Neuronal stem cell (in vitro differentiated cells): Measurements from ENCODE around the gene CHMP1B.
A peak's percentile ranks its signal among the peaks of the same experiment; 100 is the strongest.

ENCODE experiments used
- DNase-seq: peaks from one replicate; pipeline ENCODE4 v3.0.0-alpha.2; 2013; ENCODE audit warnings: low spot score
- H2AFZ ChIP-seq: one replicate; pipeline ENCODE4 v1.6.1; 2013; ENCODE audit warnings: mild to moderate bottlenecking, low read length, inconsistent platforms
- H2AK5ac ChIP-seq: 2 replicates; pipeline ENCODE4 v1.6.1; 2013; ENCODE audit warnings: low read depth, mild to moderate bottlenecking, inconsistent platforms, low read length, moderate library complexity, mixed read lengths
- H2BK120ac ChIP-seq: 2 replicates; pipeline ENCODE4 v1.6.1; 2013; ENCODE audit warnings: low read depth, mild to moderate bottlenecking, inconsistent platforms, low read length, moderate library complexity, mixed read lengths
- H2BK12ac ChIP-seq: one replicate; pipeline ENCODE4 v1.6.1; 2013; ENCODE audit warnings: low read length, inconsistent platforms
- H2BK15ac ChIP-seq: 2 replicates; pipeline ENCODE4 v1.6.1; 2013; ENCODE audit warnings: mild to moderate bottlenecking, low read length, inconsistent platforms, mixed read lengths
- H2BK5ac ChIP-seq: one replicate; pipeline ENCODE4 v1.6.1; 2013; ENCODE audit warnings: inconsistent platforms, mild to moderate bottlenecking, low read length, moderate library complexity
- H3K14ac ChIP-seq: one replicate; pipeline ENCODE4 v1.6.1; 2013; ENCODE audit warnings: low read length, inconsistent platforms
- H3K18ac ChIP-seq: 2 replicates; pipeline ENCODE4 v1.6.1; 2013; ENCODE audit warnings: low read length, inconsistent platforms
- H3K23ac ChIP-seq: 2 replicates; pipeline ENCODE4 v1.6.1; 2013; ENCODE audit warnings: low read depth, mild to moderate bottlenecking, mixed read lengths, low read length, inconsistent platforms; ENCODE audit not compliant: poor library complexity
- H3K27ac ChIP-seq: replicated peaks from 3 replicates; pipeline ENCODE4 v1.5.1; 2013; ENCODE audit warnings: low read length, inconsistent platforms
- H3K27me3 ChIP-seq, 3 experiments: 2 replicates each; pipeline ENCODE4 v1.6.1; 2013; ENCODE audit warnings: low read length in 3 of 3, mild to moderate bottlenecking in 2 of 3, inconsistent platforms in 1 of 3, low read depth in 1 of 3, mixed read lengths in 1 of 3, moderate library complexity in 1 of 3; ENCODE audit not compliant: control insufficient read depth in 3 of 3, insufficient read depth in 3 of 3
- H3K36me3 ChIP-seq, 2 donors: replicated peaks in 1 of 2; 2 replicates each; pipeline ENCODE4 v1.6.1; 2013; ENCODE audit warnings: low read length in 2 of 2; ENCODE audit not compliant: control insufficient read depth in 2 of 2, insufficient read depth in 2 of 2
- H3K4ac ChIP-seq: 2 replicates; pipeline ENCODE4 v1.6.1; 2013; ENCODE audit warnings: inconsistent platforms, mild to moderate bottlenecking, low read length, moderate library complexity
- H3K4me1 ChIP-seq, 2 donors: 1 replicate in 1 of 2; 2 replicates in 1 of 2; pipeline ENCODE4 v1.6.1; 2013; ENCODE audit warnings: low read length in 2 of 2, low read depth in 1 of 2; ENCODE audit not compliant: control insufficient read depth in 2 of 2, insufficient read depth in 1 of 2
- H3K4me2 ChIP-seq: one replicate; pipeline ENCODE4 v1.6.1; 2013; ENCODE audit warnings: mild to moderate bottlenecking, low read length, inconsistent platforms; ENCODE audit not compliant: insufficient read depth, poor library complexity, severe bottlenecking
- H3K4me3 ChIP-seq, 2 donors: 2 replicates each; pipeline ENCODE4 v1.5.1; 2013; ENCODE audit warnings: low read length in 2 of 2, mild to moderate bottlenecking in 2 of 2, inconsistent platforms in 1 of 2, moderate library complexity in 1 of 2
- H3K79me1 ChIP-seq: one replicate; pipeline ENCODE4 v1.6.1; 2013; ENCODE audit warnings: low read depth, mild to moderate bottlenecking, inconsistent platforms, low read length, moderate library complexity
- H3K9ac ChIP-seq: one replicate; pipeline ENCODE4 v1.6.1; 2013; ENCODE audit warnings: mild to moderate bottlenecking, low read depth, low read length, inconsistent platforms; ENCODE audit not compliant: poor library complexity
- H3K9me3 ChIP-seq, 2 donors: replicated peaks in 1 of 2; 2 replicates each; pipeline versions ENCODE3 to v1.6.1; 2013; ENCODE audit warnings: low read length in 2 of 2, mild to moderate bottlenecking in 2 of 2, inconsistent platforms in 1 of 2, low read depth in 1 of 2, mixed read lengths in 1 of 2, moderate library complexity in 1 of 2; ENCODE audit not compliant: control insufficient read depth in 2 of 2, insufficient read depth in 1 of 2
- H4K8ac ChIP-seq: one replicate; pipeline ENCODE4 v1.6.1; 2013; ENCODE audit warnings: low read depth, mild to moderate bottlenecking, inconsistent platforms, low read length, moderate library complexity
- H4K91ac ChIP-seq: one replicate; pipeline ENCODE4 v1.6.1; 2013; ENCODE audit warnings: low read length, low read depth, mild to moderate bottlenecking, inconsistent platforms; ENCODE audit not compliant: poor library complexity
- WGBS, 2 donors: extraction: QIAGEN DNeasy Blood & Tissue Kit; methylation state at CpG; one replicate each; pipeline ENCODE4 v1.1.7; 2013; ENCODE audit warnings: missing lambda C conversion rate in 2 of 2, mixed read lengths in 1 of 2; ENCODE audit not compliant: insufficient read length in 2 of 2, insufficient replicate concordance in 1 of 2; ENCODE audit errors: extremely low coverage in 2 of 2; 5-methylcytosine and 5-hydroxymethylcytosine counted together

The CHMP1B gene

DNA sequence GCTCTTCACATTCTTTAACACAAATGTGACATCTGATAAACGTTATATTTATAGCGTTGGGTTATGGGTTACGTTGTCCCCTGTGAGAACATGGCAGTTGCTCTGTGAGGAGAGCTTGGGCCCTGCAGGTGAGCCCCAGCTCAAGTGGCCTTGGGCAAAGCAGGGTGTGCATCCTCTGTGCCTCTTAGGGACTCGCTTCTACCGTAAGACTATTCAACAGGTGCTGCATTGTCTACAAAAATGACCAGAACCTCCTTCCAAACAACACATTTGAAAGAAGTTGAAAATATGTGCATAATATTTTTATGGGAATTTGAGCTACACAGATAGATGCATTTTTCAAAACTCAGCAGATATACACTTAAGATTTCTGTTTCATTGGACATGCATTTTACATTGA lies 16.4 kb upstream of the CHMP1B start:
- Histone ChIP-seq H2BK5ac (no peak overlapping the region), H3K4ac (no peak overlapping the region), H3K18ac (no peak overlapping the region), H3K9me3 (no peaks in the 10 kb centered on the region), H3K4me2 (no peak overlapping the region), H2BK120ac (no peak overlapping the region), H3K23ac (no peak overlapping the region), H2BK15ac (no peak overlapping the region), H3K4me1 (peaks cover 0 to 3% of the 10 kb centered on the region in 2 donors), H3K27me3 (no peaks in the 10 kb centered on the region), H3K4me3 (no peak overlapping the region), H3K79me1 (no peaks in the 10 kb centered on the region), H3K14ac (no peak overlapping the region), H3K9ac (no peak overlapping the region), H4K91ac (no peak overlapping the region), H3K36me3 (no peaks in the 10 kb centered on the region), H3K27ac (no peak overlapping the region), H4K8ac (no peak overlapping the region), H2BK12ac (no peak overlapping the region), H2AFZ (no peak overlapping the region), H2AK5ac (no peak overlapping the region)
- WGBS, 2 donors = no CpG with 5 or more reads among the region's 5 CpGs
- no peak for DNase-seq

DNA sequence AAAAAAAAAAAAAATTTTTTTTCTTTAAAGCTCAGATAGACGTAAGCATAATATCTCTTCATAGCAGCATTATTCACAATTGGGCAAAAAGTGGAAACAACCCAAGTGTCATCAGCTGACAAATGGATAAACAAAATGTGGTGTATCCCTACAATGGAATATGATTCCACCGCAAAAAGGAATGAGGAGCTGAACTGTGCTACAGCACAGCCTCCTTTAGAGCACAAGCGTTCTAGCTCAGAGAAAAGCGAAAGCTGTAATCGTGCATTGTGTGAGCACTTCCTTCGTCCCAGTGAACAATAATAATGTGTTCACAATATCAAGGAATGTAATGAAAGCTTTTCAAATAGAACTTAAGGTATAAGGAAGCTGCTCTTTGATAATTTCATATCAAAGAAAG lies 11.7 kb upstream of the CHMP1B start:
- Histone ChIP-seq H3K4me2 (no peak overlapping the region), H3K23ac (no peak overlapping the region), H3K9ac (no peak overlapping the region), H3K14ac (no peak overlapping the region), H3K36me3 (no peaks in the 10 kb centered on the region), H3K9me3 (no peaks in the 10 kb centered on the region), H4K91ac (no peak overlapping the region), H3K79me1 (no peaks in the 10 kb centered on the region), H4K8ac (no peak overlapping the region), H2BK12ac (no peak overlapping the region), H3K18ac (no peak overlapping the region), H2AFZ (no peak overlapping the region), H2BK15ac (no peak overlapping the region), H3K4me3 (no peak overlapping the region), H2AK5ac (no peak overlapping the region), H3K4ac (no peak overlapping the region), H3K4me1 (peaks cover 3 to 14% of the 10 kb centered on the region in 2 donors), H2BK5ac (no peak overlapping the region), H2BK120ac (no peak overlapping the region), H3K27me3 (no peaks in the 10 kb centered on the region), H3K27ac (no peak overlapping the region)
- no peak for DNase-seq
- WGBS, 2 donors = no CpG with 5 or more reads among the region's 6 CpGs

DNA sequence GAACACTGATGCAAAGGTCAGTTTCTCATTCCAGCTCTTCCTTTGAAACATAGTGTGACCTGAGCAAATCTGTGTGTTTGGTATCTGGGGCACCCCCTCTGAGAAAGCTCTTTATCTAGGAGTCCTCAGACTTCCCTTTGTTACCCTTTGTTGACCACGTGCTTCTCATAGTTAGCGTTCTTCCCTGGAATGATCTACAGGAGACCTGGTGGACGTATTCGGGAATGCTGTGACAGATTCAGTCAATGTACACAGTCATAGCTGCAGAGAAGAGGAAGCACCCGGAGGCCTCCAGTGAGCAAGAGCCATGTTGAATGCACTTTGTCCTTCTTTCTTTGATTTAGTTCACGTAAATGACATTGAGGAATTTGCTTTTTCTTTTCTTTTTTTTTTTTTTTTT lies 10.7 kb upstream of the CHMP1B start:
- H4K8ac ChIP-seq = no peak overlapping the region
- H2BK120ac ChIP-seq = no peak overlapping the region
- no peaks in the 10 kb centered on the region for H3K36me3 ChIP-seq
- WGBS, 2 donors = no CpG with 5 or more reads among the region's 6 CpGs
- no peak overlapping the region for H4K91ac ChIP-seq
- peak overlapping the region; percentile 65 for H2AFZ ChIP-seq
- H3K9ac ChIP-seq = no peak overlapping the region
- H3K27ac ChIP-seq = no peak overlapping the region
- H3K4ac ChIP-seq = no peak overlapping the region
- no peaks in the 10 kb centered on the region for H3K79me1 ChIP-seq
- no peak overlapping the region for H2BK5ac ChIP-seq
- H3K18ac ChIP-seq = no peak overlapping the region
- H3K4me2 ChIP-seq = no peak overlapping the region
- H2BK15ac ChIP-seq = no peak overlapping the region
- no peaks in the 10 kb centered on the region for H3K9me3 ChIP-seq
- H2AK5ac ChIP-seq = no peak overlapping the region
- peaks cover 3 to 14% of the 10 kb centered on the region in 2 donors for H3K4me1 ChIP-seq
- DNase-seq = peak; percentile 24
- no peaks in the 10 kb centered on the region for H3K27me3 ChIP-seq
- no peak overlapping the region for H2BK12ac ChIP-seq
- no peak overlapping the region for H3K14ac ChIP-seq
- H3K4me3 ChIP-seq = no peak overlapping the region
- H3K23ac ChIP-seq = no peak overlapping the region

DNA sequence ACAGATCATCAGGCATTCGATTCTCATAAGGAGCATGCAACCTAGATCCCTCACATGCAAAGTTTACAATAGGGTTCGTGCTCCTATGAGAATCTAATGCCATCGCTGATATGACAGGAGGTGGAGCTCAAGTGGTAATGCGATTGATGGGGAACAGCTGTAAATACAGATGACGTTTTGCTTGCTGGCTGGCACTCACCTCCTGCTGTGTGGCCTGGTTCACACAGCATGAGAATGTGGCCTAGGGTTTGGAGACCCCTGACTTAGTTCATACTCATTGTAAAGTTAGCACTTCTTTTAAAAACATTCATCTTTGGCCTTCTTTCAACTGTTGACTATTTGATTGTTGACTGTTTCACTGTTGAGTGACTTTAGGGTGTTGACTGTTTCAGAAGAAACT lies 8.7 kb upstream of the CHMP1B start:
- Histone ChIP-seq H3K4ac (no peak overlapping the region), H3K18ac (no peak overlapping the region), H3K4me3 (no peak overlapping the region), H2AK5ac (no peak overlapping the region), H2AFZ (no peak overlapping the region), H3K79me1 (no peaks in the 10 kb centered on the region), H3K9me3 (no peaks in the 10 kb centered on the region), H4K8ac (no peak overlapping the region), H3K14ac (no peak overlapping the region), H2BK120ac (no peak overlapping the region), H3K36me3 (no peaks in the 10 kb centered on the region), H2BK15ac (no peak overlapping the region), H3K27ac (no peak overlapping the region), H2BK12ac (no peak overlapping the region), H2BK5ac (no peak overlapping the region), H3K27me3 (no peaks in the 10 kb centered on the region), H3K4me2 (no peak overlapping the region), H3K23ac (no peak overlapping the region), H3K4me1 (peaks cover 3 to 14% of the 10 kb centered on the region in 2 donors), H3K9ac (no peak overlapping the region), H4K91ac (no peak overlapping the region)
- no CpG with 5 or more reads among the region's 5 CpGs for WGBS, 2 donors
- no peak for DNase-seq
